Measurements from ENCODE around the gene SMTNL1.

DNA sequence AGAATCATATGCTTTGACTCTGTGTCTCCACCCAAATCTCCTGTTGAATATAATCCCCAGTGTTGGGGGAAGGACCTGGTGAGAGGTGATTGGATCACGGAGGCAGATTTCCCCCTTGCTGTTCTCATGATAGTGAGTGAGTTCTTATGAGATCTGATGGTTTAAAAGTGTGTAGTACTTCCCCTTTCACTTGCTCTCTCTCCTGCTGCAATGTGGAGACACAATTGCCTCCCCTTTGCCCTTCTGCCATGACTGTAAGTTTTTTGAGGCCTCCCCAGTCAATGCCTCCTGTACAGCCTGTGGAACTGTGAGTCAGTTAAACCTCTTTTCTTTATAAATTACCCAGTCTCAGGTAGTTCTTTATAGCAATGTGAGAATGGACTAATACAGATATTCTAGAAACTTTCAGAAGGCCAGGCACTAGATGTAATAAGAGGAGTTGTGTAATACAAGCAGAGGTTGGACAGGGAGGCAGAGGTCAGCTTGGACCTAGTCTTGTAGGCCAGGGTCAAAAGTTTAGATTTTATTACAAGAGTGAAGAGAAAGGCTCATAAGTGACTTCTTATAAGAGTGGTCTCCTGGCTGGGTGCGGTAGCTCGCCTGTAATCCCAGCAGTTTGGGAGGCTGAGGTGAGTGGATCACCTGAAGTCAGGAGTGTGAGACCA lies 50.8 kb downstream of the SMTNL1 start:
- no peak for TF ChIP-seq JUND (IDR thresholded peaks at IDR 0.05)
- no peak for TF ChIP-seq RAD21 (IDR thresholded peaks at IDR 0.05; ENCODE audit: low read length)
- TF ChIP-seq, protein P1, sequence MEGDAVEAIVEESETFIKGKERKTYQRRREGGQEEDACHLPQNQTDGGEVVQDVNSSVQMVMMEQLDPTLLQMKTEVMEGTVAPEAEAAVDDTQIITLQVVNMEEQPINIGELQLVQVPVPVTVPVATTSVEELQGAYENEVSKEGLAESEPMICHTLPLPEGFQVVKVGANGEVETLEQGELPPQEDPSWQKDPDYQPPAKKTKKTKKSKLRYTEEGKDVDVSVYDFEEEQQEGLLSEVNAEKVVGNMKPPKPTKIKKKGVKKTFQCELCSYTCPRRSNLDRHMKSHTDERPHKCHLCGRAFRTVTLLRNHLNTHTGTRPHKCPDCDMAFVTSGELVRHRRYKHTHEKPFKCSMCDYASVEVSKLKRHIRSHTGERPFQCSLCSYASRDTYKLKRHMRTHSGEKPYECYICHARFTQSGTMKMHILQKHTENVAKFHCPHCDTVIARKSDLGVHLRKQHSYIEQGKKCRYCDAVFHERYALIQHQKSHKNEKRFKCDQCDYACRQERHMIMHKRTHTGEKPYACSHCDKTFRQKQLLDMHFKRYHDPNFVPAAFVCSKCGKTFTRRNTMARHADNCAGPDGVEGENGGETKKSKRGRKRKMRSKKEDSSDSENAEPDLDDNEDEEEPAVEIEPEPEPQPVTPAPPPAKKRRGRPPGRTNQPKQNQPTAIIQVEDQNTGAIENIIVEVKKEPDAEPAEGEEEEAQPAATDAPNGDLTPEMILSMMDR (IDR thresholded peaks at IDR 0.05): no peak
- TF ChIP-seq MXI1 (IDR thresholded peaks at IDR 0.05; ENCODE audit: low read depth, low read length): no peak
- TF ChIP-seq TEAD4 (IDR thresholded peaks at IDR 0.05; ENCODE audit: borderline replicate concordance, insufficient read depth): no peak
- TF ChIP-seq, protein P2, sequence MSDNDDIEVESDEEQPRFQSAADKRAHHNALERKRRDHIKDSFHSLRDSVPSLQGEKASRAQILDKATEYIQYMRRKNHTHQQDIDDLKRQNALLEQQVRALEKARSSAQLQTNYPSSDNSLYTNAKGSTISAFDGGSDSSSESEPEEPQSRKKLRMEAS (IDR thresholded peaks at IDR 0.05; ENCODE audit: low read depth): no peak
- TF ChIP-seq CHD2 (IDR thresholded peaks at IDR 0.05; ENCODE audit: low read length, partially characterized antibody): no peak
- TF ChIP-seq, protein P3, sequence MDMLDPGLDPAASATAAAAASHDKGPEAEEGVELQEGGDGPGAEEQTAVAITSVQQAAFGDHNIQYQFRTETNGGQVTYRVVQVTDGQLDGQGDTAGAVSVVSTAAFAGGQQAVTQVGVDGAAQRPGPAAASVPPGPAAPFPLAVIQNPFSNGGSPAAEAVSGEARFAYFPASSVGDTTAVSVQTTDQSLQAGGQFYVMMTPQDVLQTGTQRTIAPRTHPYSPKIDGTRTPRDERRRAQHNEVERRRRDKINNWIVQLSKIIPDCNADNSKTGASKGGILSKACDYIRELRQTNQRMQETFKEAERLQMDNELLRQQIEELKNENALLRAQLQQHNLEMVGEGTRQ (IDR thresholded peaks at IDR 0.05; ENCODE audit: borderline replicate concordance, low read depth, low read length): no peak
- no peak for TF ChIP-seq SMC3 (IDR thresholded peaks at IDR 0.05; ENCODE audit: low read depth, low read length)
- no peak for TF ChIP-seq GATA2 (CRISPR knock-in tag; IDR thresholded peaks at IDR 0.05)
- TF ChIP-seq, protein P4, sequence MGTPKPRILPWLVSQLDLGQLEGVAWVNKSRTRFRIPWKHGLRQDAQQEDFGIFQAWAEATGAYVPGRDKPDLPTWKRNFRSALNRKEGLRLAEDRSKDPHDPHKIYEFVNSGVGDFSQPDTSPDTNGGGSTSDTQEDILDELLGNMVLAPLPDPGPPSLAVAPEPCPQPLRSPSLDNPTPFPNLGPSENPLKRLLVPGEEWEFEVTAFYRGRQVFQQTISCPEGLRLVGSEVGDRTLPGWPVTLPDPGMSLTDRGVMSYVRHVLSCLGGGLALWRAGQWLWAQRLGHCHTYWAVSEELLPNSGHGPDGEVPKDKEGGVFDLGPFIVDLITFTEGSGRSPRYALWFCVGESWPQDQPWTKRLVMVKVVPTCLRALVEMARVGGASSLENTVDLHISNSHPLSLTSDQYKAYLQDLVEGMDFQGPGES (IDR thresholded peaks at IDR 0.05; ENCODE audit: low read depth, low read length): no peak
- no peak for TF ChIP-seq NFIC (IDR thresholded peaks at IDR 0.05; ENCODE audit: borderline replicate concordance)
- no peak for TF ChIP-seq POLR2AphosphoS5 (IDR thresholded peaks at IDR 0.05; ENCODE audit: low read depth, low read length)

All from SK-N-SH (cell line).